ENCODE measurements around the gene MEIOC. TPM values are rescaled to one million over a fixed set of nuclear protein-coding genes. Genes with fewer than 3 reads are reported as not detected.

The MEIOC gene
- total and polyA plus RNA-seq, 9 of the 15 experiments (the other 6 are each of a cell fraction or from before 2014, with no cell fraction given): 0.04 to 0.23 (median 0.06) TPM; not detected in 5

DNA sequence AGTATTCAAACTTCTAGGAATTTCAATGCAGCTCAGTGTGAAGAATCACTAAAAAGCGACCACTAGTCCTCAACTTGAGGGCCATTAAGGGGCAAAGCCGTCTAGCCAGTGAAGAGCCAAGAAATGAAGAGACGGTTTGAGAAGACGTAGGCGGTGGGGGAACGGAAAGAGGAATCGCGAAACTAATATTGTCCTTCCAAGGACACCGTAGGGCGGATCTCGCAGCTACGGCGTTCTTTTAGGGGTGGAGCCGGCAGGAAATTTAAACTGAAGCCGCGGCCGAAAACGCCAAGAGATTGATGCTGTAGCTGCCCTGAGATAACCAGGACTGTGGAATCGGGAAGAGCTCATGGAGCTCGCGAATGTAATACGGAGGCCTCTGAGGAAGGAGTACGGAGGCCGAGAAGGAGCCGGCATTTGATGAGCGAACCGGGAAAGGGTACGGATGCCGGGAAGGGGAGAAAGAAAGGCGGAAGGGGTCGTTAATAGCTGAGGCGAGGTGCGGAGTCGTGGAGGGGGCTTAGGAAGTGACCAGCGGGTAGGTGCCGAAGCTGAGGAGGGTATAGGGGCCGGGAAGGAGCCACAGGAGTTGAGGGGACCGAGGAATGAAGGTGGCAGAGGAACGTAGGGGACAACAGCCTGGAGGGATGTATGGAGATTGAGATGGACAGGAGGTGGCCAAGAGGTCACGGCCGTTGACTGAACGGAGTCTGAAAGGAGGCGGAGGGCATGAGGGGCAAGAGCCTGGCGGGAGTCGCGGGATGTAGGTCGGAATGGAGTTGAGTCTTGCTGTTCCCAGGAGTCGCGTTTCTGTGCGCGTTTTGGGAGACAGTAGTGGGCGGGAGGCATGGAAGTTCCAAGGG, 52.4 kb downstream of the MEIOC start, which contains the start of gene DBF4B (continued):
- TF ChIP-seq ZKSCAN8 (CRISPR knock-in tag; IDR thresholded peaks at IDR 0.05): no peak
- no peak for TF ChIP-seq KAT8 (IDR thresholded peaks at IDR 0.05; ENCODE audit: low read depth)
- TF ChIP-seq XRCC4 (IDR thresholded peaks at IDR 0.05; ENCODE audit: extremely low read depth, insufficient read depth, insufficient read length): no peak
- peak; percentile 95 for TF ChIP-seq KLF16 (IDR thresholded peaks at IDR 0.05)
- no peak for TF ChIP-seq ZNF324 (CRISPR knock-in tag; IDR thresholded peaks at IDR 0.05)
- no peak for TF ChIP-seq YBX1 (IDR thresholded peaks at IDR 0.05)
- TF ChIP-seq, protein P1, sequence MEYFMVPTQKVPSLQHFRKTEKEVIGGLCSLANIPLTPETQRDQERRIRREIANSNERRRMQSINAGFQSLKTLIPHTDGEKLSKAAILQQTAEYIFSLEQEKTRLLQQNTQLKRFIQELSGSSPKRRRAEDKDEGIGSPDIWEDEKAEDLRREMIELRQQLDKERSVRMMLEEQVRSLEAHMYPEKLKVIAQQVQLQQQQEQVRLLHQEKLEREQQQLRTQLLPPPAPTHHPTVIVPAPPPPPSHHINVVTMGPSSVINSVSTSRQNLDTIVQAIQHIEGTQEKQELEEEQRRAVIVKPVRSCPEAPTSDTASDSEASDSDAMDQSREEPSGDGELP (CRISPR knock-in tag; IDR thresholded peaks at IDR 0.05; ENCODE audit: borderline replicate concordance): no peak; the same call in 1 of the 2 replicates
- TF ChIP-seq TAF7 (tag; IDR thresholded peaks at IDR 0.05): peak; percentile 55
- TF ChIP-seq, protein P2, sequence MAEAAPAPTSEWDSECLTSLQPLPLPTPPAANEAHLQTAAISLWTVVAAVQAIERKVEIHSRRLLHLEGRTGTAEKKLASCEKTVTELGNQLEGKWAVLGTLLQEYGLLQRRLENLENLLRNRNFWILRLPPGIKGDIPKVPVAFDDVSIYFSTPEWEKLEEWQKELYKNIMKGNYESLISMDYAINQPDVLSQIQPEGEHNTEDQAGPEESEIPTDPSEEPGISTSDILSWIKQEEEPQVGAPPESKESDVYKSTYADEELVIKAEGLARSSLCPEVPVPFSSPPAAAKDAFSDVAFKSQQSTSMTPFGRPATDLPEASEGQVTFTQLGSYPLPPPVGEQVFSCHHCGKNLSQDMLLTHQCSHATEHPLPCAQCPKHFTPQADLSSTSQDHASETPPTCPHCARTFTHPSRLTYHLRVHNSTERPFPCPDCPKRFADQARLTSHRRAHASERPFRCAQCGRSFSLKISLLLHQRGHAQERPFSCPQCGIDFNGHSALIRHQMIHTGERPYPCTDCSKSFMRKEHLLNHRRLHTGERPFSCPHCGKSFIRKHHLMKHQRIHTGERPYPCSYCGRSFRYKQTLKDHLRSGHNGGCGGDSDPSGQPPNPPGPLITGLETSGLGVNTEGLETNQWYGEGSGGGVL (CRISPR knock-in tag; IDR thresholded peaks at IDR 0.05): no peak
- TF ChIP-seq STAT5B (CRISPR knock-in tag; IDR thresholded peaks at IDR 0.05): no peak
- TF ChIP-seq MAFF (IDR thresholded peaks at IDR 0.05; ENCODE audit: low read length): no peak
- TF ChIP-seq ZC3H4 (CRISPR knock-in tag; IDR thresholded peaks at IDR 0.05; ENCODE audit: borderline replicate concordance): no peak
- no peak; the same call in 1 of the 2 replicates for TF ChIP-seq MXI1 (IDR thresholded peaks at IDR 0.05; ENCODE audit: low read depth, low read length)
- no peak for TF ChIP-seq ZC3H11A (IDR thresholded peaks at IDR 0.05; ENCODE audit: low read depth, low read length)
- no peak for TF ChIP-seq ZNF224 (CRISPR knock-in tag; IDR thresholded peaks at IDR 0.05)
- TF ChIP-seq KAT7 (CRISPR knock-in tag; IDR thresholded peaks at IDR 0.05; ENCODE audit: borderline replicate concordance): no peak
- TF ChIP-seq, protein P3, sequence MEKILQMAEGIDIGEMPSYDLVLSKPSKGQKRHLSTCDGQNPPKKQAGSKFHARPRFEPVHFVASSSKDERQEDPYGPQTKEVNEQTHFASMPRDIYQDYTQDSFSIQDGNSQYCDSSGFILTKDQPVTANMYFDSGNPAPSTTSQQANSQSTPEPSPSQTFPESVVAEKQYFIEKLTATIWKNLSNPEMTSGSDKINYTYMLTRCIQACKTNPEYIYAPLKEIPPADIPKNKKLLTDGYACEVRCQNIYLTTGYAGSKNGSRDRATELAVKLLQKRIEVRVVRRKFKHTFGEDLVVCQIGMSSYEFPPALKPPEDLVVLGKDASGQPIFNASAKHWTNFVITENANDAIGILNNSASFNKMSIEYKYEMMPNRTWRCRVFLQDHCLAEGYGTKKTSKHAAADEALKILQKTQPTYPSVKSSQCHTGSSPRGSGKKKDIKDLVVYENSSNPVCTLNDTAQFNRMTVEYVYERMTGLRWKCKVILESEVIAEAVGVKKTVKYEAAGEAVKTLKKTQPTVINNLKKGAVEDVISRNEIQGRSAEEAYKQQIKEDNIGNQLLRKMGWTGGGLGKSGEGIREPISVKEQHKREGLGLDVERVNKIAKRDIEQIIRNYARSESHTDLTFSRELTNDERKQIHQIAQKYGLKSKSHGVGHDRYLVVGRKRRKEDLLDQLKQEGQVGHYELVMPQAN (IDR thresholded peaks at IDR 0.05; ENCODE audit: borderline replicate concordance): peak; percentile 94; the same call in 1 of the 2 replicates
- TF ChIP-seq ZNF274 (IDR thresholded peaks at IDR 0.05; ENCODE audit: borderline replicate concordance, low read depth, low read length): no peak
- TF ChIP-seq, protein P4, sequence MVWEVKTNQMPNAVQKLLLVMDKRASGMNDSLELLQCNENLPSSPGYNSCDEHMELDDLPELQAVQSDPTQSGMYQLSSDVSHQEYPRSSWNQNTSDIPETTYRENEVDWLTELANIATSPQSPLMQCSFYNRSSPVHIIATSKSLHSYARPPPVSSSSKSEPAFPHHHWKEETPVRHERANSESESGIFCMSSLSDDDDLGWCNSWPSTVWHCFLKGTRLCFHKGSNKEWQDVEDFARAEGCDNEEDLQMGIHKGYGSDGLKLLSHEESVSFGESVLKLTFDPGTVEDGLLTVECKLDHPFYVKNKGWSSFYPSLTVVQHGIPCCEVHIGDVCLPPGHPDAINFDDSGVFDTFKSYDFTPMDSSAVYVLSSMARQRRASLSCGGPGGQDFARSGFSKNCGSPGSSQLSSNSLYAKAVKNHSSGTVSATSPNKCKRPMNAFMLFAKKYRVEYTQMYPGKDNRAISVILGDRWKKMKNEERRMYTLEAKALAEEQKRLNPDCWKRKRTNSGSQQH (CRISPR knock-in tag; IDR thresholded peaks at IDR 0.05): 0 out of 2 replicates have a peak, but pooled peaks have one; percentile 11
- TF ChIP-seq CAMTA2 (CRISPR knock-in tag; conservative IDR thresholded peaks at IDR 0.05): no peak
- TF ChIP-seq HOXB6 (CRISPR knock-in tag; IDR thresholded peaks at IDR 0.05; ENCODE audit: borderline replicate concordance): no peak
- no peak for TF ChIP-seq HNRNPK (IDR thresholded peaks at IDR 0.05; ENCODE audit: low read depth, low read length, poor library complexity, severe bottlenecking)
- TF ChIP-seq SMARCB1 (IDR thresholded peaks at IDR 0.05; ENCODE audit: insufficient read length, low read depth): no peak

All from K562 (cell line).